ENCODE data around the gene PXYLP1. TPM values are rescaled to one million over a fixed set of nuclear protein-coding genes. Genes with fewer than 3 reads are reported as not detected.

PXYLP1 gene
- total RNA-seq = 5.0 and 5.1 TPM in 2 replicates

GRCh38 chr3:141231101-141231951, at the start of gene PXYLP1:
Gene PXYLP1 (plus strand): TSS chr3:141231825. CDS start chr3:141260176, 28,351 bp downstream.

Other genes starting within 250 kb of the PXYLP1 start
- not detected in 2 replicates for gene SPSB4, start 180.5 kb upstream of the PXYLP1 start, total RNA-seq
- 170 and 188 TPM in 2 replicates for gene ZBTB38, start 136.7 kb downstream of the PXYLP1 start, total RNA-seq